GM19455 (cell line): ENCODE measurements around the gene WARS2.

Experiments used
- ATAC-seq: cut with Tn5 transposase; IDR thresholded peaks from one replicate; pipeline ENCODE4 v1.9.1; 2021; ENCODE audit not compliant: unreplicated experiment

WARS2 gene

DNA sequence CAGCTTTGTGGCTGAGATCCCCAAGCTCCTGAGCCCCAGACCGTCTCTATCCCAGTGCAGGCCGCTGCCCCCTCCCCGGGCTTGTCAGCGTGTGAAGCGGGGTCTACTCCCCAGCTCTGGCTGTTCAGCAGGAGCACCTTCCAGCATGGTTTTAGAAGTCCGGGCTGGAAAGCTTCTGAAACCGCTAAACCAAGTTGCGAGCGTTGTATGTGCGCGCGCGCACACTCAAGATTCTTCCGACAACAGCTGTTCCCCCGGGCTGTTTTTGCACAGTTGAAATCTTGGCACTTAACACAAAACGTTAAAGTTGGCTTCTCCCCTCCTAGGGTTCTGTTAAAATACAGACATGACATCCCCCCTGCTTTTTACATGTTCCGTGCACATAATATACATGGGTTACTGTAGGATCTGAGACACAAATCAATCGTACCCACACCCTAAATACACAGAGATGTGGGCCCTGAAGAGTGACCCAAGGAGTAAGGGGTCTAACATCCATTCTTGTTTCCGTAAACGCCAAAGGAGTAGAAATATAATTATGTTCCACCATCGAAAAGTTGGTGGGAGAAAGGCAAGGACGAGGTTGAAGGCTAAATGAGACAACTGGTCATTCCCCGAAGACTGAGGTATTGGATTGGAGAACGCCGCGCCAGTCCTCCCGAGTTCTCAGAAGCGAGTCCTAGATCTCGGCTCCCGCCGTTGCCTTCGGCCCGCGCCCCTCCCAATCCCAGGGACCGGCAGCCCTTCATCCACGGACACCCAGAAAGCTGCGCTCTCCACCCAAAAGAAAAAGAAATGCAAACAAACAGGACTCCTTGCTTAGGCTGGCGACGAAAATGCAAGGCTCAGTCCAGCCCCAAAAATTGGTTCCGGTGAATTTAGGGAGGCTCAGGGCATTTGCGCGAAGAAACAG, 153.6 kb downstream of the WARS2 start:
- no peak for ATAC-seq

DNA sequence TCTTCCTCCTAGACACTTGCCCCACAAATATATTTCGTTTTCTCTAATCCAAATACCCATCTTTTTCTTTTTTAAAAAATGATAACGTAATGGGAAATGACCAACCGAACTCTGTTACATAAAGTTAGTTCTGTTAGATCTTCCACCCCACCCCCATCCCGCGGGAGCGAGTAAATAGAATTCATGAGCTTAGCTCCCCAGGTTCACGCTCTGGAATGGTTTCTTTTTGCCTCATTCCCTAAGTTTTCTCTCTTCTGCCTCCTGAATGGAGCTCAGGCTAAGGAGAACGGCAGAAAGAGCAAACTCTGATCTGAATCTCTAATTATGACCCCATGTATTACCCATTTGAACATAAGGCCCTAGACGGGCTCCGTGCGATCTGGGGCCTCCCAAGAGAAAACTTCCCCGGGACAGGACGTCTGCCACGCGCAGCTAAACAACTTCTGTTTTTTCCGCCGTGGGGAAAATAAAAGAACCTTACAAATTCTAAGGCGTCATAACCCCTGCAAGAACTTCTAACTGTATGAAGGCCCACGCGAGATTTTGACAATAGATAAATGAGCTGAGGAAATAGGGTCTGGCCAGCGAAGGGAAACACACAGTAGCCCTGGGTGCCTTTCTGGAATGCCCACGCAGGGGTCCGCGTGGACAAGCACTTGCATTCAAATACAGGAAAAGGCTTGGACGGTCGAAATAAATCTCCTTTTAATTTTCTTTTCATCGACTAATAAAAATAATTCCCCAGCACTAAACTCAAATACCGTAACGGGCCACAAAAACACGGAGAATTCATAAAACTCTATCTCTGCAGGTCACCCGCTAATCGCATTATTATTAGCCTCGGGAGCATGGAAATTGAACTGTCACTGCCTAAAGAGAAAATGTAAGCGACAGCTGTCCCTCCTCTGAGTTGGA, 154.6 kb downstream of the WARS2 start:
- no peak for ATAC-seq

DNA sequence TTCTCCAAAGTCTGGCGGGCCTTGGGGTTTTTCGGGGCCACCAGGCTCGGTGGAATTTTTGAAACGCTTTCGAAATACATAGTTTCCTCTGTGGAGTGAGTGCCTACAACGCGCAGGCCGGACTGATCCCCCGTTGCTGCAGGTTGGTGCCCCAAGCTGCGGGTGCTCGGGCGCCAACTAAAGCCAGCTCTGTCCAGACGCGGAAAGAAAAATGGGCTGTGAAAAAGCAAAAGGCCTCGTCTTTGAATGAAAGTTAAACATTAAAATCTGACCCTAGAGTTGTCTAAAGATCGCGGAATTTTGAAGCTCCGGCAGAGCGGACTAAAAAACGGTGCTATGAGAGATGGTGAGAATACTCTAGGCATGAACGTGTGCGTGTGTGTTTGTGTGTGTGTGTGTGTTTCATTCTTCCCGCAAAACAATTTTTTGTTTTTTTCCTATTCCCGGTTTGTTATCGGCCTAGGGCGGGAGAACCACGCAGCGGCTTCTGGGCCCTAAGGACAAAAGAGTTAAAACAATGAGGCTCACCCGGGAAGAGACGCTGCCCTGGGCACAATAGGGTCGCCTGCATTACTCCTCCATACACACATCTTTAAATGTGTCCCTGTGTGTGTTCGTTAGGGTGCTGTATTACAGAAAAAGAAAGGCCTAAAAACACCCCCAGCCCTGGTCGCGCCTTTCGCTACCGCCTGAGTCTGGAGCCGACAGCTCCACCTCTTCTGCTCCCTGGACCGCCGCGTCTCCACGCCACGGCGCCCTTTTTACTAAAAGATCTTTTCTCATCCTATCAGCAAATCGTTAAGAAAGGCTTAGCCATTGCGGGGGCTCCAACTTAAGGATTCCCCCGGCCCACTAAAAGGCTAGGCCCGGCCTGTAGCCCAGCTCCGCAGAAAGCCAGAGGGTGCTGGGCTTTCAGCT, 155.5 kb downstream of the WARS2 start:
- no peak for ATAC-seq

DNA sequence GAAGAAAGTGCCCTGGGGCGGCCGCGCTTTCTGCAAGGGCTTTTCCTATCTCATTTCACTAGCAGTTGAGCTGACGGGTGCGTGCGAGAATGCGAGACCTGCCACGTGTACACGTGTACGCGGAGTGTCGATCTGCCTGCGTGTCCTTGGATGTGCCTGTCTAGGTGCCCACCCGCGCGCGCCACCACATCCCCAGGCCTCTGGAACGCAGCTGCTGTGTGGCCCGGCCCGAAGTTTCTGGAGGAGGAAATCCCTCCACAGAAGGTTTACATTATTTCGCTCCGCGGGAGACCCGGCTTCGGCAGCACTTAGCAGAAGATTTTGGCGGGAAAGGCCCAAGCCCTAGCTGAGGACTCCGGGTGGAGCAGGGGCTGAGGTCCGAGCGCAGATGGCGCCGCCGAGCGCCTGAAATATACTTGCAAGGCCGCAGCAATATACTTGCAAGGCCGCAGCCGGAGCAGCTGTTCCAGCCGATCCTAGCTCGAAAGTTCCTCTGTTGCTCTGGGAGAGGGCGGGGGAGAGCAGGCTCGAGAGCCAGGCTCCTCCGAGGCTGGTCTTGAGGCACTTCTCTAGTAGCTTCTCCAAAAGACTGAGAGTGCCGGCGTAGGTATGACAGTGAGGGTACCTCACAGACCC, 156.2 kb downstream of the WARS2 start:
- no peak for ATAC-seq

DNA sequence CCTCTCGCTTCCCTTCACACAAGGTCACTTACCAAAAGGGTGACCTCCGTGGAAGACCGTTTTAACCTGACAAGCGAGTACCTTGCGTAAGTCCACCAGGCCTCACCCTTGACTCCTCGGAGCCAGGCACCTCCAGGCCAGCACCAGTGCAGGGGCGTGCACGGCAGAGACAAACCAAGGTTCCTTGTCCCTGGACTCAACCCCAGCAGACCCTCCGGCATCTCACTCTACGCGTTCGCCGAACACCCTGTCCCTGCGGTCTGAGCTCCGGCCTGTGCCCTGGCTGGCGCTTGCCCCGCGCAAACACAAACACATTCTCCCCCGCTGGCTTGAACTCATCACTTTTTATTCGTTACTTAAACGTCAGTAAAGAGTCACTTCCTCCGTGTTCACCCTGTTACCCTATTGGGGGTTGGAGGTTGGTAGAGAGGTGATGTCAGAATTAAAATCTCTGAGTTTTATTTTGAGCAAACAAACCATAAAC, 156.9 kb downstream of the WARS2 start:
- no peak for ATAC-seq

GRCh38 chr1:118982821-118983557, 157.5 kb downstream of the WARS2 start:
- no peak for ATAC-seq

DNA sequence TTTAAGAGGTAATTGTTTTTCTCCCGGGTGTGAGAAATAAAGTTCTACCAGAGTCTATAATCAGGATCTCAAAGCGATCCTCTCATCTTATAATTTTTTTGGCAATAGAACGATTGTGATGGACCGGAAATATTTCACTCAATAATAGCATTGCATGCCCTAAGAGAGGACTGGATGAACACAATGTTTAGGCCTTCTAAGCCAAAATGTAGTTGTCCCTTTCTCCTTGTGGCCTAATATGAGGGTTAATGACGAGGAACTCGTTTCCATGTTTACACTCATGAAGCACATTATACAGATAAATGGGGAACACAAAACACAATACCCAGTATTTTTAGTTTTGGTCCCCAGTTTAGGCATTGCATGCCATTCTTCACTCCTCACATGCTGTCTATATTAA, 158.2 kb downstream of the WARS2 start:
- ATAC-seq: no peak

- ATAC-seq: no peak
Measured at GRCh38 chr1:118981436-118981835, 159.0 kb downstream of the WARS2 start.
